Renal cortex interstitium (tissue), 11 donors: ENCODE measurements around the gene VTI1A. TPM values are rescaled to one million over a fixed set of nuclear protein-coding genes. Genes with fewer than 3 reads are reported as not detected.
"Not testable (repeated sequence)": the region's sequence is repeated elsewhere in the genome, so short reads cannot be mapped to it uniquely, and the experiment has no call there.

Source experiments
- DNase-seq, 11 donors: peaks; one replicate each; pipeline ENCODE4 v3.0.0-alpha.2; 2013; ENCODE audit warnings: low read depth in 9 of 11, low spot score in 4 of 11; ENCODE audit errors: extremely low read depth in 1 of 11
- polyA plus RNA-seq, 3 donors: library from polyadenylated mRNA; unstranded; fragments of 120-200 nt; gene quantifications; one replicate each; pipeline ENCODE4 v1.2.1, GENCODE V29; 2013; ENCODE audit not compliant: insufficient read length in 3 of 3

VTI1A gene
- polyA plus RNA-seq, 3 donors = 19.5 to 22.2 (median 20.8) TPM

GRCh38 chr10:112487964-112488363 is 40.9 kb downstream of the VTI1A start:
- no peak for DNase-seq

- DNase-seq = no peak
These were observed 43.5 kb downstream of the VTI1A start for GRCh38 chr10:112490545-112490944.

GRCh38 chr10:112491144-112491543 is 44.1 kb downstream of the VTI1A start:
- DNase-seq = no peak

GRCh38 chr10:112492736-112493135 is 45.7 kb downstream of the VTI1A start:
- DNase-seq = no peak

GRCh38 chr10:112497347-112497950 is 50.4 kb downstream of the VTI1A start:
- DNase-seq = no peak

GRCh38 chr10:112498806-112499205 is 51.8 kb downstream of the VTI1A start:
- no peak for DNase-seq

GRCh38 chr10:112499985-112500384 is 53.0 kb downstream of the VTI1A start:
- not testable (repeated sequence) for DNase-seq

- no peak for DNase-seq
These were observed 55.5 kb downstream of the VTI1A start for GRCh38 chr10:112502536-112502935.

- no peak for DNase-seq
These were observed 56.6 kb downstream of the VTI1A start for GRCh38 chr10:112503643-112504042.

GRCh38 chr10:112507046-112507445 is 60.0 kb downstream of the VTI1A start:
- DNase-seq = no peak

GRCh38 chr10:112507988-112508387 is 61.0 kb downstream of the VTI1A start:
- no peak for DNase-seq

GRCh38 chr10:112509558-112510291 is 62.7 kb downstream of the VTI1A start:
- no peak for DNase-seq

GRCh38 chr10:112510384-112510783 is 63.4 kb downstream of the VTI1A start:
- DNase-seq = no peak

- no peak for DNase-seq
These were observed 65.3 kb downstream of the VTI1A start for GRCh38 chr10:112512294-112512693.

GRCh38 chr10:112515126-112515525 is 68.1 kb downstream of the VTI1A start:
- no peak for DNase-seq

GRCh38 chr10:112515852-112516251 is 68.8 kb downstream of the VTI1A start:
- DNase-seq = no peak

- DNase-seq = no peak
These were observed 70.4 kb downstream of the VTI1A start for GRCh38 chr10:112517451-112517862.

GRCh38 chr10:112519133-112519761 is 72.2 kb downstream of the VTI1A start:
- no peak for DNase-seq

- DNase-seq = no peak
These were observed 73.9 kb downstream of the VTI1A start for GRCh38 chr10:112520914-112521313.

- no peak for DNase-seq
These were observed 77.6 kb downstream of the VTI1A start for GRCh38 chr10:112524641-112525040.
